HG02840 (cell line): ENCODE measurements around the gene PLEKHG4B.

Experiments used
- ATAC-seq: cut with Tn5 transposase; IDR thresholded peaks from one replicate; pipeline ENCODE4 v1.9.1; 2021; ENCODE audit warnings: mild to moderate bottlenecking, moderate library complexity, moderate number of reproducible peaks; ENCODE audit not compliant: unreplicated experiment, low FRiP score

Gene PLEKHG4B

DNA sequence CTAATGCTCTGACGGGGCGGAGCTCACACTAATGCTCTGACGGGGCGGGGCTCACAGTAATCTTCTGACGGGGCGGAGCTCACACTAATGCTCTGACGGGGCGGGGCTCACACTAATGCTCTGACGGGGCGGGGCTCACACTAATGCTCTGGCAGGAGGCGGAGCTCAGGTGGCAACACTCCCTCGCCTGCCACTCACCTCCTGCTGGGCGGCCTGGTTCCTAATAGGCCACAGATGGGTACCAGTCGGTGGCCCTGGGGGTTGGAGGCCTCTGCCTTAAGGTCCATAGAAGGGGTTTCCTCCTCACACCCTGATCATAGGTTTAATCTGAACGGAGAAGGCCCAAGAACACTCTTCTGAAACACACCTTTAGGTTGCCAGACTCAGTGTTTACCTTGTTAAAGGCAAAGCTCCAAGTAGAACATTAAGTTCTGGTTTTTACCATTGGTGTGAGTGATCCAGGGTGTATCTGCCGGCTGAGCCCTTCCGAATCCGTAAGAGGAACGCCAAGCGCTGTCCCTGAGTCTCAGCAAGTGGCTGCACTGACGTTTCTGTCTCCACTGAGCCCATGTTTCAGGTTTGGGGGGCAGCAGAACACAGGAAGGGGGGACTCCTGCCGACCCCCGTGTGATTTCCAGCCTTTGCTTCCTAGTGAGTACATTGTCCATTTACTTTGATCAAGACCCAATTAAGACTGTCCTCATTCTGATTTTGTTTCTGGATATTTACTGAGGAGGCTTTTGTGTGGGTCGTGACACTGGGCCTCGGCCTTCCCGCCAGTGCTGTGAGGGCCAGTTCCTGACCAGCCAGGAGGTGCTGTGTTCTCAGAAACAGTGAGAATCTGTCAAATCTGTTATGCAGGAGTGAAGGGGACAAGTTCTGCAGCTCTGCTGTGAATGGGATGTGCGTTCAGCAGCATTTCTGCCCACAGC, 74.7 kb downstream of the PLEKHG4B start:
- ATAC-seq, result no peak

DNA sequence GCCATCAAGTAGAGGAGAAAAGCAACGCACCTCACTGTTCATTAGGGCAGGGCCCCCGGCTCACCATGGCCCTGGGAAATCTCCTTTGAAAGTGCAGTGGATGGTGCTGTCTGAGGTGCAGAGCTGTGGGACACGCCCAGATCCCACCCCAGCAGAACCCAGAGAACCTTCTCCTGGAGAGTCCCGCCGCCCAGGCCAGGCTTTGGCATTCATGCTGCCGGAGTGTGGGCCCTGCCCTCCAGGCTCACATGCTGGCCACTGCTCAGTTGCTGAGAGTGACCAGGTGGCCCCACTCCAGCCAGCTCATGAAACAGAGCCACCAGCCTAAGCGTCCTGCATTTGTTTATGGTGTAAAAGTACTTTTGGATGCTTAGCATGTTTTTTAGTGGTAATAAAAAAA, 75.5 kb downstream of the PLEKHG4B start:
- no peak for ATAC-seq

DNA sequence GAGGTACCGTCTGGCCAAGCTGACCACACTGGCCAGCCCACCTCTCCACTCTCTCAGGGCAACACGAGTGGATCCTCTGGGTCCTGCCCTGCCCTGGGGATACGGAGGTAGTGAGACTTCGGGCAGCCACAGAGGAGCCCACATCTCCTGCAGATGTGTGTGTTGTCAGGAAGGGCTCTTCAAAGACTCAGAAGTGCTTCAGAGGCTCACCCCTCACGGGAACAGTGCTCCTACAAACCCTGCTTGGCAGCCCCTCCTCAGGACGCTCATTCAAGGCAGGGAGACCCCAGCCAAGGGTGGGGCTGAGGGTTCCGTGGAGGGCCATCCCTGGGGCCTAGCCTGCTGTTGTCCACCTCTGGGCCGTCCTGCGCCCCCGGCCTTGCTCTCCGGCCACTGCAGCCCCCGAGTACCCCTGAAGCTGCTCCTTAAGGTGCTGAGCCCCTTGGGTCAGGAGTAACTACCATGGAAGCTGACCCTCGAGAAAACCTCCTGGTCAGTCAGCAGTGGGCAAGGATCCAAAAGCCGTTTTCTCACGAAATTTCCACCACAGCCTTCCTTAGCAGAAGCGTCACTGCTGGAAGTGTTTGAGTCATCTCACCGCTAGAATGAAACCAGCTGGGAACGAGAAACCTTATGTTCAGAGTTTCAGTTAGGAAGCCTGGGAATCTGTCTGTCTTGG, 76.2 kb downstream of the PLEKHG4B start:
- no peak for ATAC-seq

DNA sequence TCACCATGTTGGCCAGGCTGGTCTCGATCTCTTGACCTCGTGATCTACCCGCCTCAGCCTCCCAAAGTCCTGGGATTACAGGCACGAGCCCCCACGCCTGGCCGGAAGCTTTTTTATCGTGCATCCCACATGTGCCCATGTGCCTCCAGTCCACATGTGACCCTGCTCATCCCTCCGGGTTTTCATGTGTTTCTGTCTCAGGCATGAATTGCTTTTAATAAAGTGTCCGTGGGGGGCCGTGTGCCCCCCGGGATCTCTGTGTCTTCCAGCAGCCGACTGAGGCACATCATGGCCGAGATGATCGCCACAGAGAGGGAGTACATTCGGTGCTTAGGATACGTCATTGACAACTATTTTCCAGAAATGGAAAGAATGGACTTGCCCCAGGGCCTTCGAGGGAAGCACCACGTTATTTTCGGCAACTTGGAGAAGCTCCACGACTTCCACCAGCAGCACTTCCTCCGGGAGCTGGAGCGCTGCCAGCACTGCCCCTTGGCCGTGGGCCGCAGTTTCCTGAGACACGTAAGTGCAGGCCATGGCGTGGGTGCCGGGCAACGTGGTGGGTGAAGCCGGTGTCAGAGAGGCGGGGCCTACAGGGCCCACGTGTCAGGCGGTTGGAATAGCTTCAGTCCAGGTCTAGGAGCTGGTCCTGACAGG, 77.2 kb downstream of the PLEKHG4B start:
- no peak for ATAC-seq

DNA sequence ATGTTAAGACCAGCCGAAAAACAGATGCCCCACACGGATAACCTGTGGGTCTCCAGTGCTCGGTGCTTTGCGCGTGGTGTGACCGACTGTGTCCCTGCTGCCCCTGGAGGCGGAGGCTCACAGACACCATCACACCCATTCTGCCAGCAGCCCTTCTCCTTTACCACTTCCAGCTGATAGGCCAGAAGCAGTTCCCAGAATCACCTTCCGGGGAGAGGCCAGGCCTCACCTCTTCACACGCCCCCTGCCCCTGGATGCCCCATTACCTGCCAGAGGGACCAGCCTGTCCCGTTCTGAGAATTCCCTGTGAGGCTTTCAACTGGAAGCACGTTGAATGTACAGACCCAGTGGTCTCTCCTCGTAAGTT, 77.7 kb downstream of the PLEKHG4B start:
- ATAC-seq, result no peak

DNA sequence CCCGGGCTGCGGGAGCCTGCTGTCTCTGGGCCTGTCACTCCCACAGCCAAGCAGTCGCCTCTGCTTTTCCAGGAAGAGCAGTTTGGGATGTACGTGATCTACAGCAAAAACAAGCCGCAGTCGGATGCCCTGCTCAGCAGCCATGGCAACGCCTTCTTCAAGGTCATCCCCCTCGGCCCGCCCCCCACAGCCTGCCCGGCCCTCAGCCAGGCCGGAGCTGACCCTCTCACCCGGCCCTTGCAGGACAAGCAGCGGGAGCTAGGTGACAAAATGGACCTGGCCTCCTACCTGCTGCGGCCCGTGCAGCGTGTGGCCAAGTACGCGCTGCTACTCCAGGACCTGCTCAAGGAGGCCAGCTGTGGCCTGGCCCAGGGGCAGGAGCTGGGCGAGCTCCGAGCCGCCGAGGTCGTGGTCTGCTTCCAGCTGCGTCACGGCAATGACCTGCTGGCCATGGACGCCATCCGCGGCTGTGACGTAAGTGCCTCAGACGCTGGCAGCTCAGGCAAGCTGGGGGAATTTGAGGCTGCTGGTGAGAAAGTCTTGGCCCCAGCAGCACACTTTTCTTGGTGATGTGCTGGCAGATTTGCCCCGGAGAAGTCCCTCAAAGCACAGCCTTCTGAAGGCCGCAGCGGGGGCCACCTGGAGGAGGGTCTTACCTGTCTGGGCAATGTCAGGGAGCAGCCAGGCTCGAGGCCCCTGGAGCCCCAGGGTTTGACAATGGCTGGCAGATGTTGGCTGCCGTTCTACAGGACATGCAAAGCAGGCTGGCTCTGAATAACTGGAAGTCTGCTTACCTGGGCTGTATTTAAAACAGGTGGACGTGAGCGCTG, 79.2 kb downstream of the PLEKHG4B start:
- no peak for ATAC-seq

DNA sequence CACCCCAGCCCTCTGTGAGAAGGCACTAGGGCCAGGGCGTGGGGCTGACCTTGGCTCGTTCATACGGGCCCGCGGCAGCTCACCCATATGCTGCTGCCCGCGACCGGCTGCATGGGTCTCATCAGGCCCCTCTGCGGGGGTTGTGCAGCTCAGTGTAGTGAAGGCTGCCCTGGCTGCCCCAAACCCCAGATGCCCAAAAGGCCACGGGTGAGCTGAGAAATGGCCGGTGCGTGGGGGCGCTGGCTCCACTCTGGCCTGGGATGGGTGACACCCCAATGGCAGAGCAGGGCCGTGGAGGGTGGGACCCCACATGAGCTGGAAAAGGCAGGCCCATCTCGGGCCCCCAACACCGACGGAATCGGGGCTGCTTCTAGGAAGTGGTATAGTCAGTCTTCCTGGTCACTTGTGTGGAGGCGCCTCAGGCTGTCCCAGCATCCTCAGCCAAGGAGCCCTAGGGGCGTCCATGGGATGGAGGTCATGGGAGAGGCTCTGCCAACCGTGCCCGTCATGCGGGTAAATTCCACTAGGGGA, 79.9 kb downstream of the PLEKHG4B start:
- no peak for ATAC-seq

DNA sequence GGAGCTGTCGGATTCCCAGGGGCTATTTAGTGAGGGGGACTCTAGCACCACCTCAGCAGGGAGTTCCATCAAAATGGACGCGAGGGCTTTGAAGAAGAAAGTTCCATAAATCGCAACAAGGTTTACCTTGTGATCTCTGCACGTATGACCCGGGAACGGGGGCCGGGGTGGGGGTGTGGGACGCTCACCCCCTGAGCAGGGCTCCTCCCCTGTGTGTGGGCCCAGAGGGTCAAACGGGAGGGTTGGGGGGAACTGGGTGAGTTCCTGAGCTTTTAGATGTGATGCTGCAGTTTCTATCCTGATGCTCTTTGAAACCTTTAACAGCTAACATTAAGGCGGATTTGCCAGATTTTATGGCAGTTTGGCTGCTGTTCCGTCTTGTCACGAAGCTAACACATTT, 80.5 kb downstream of the PLEKHG4B start:
- ATAC-seq, result no peak

DNA sequence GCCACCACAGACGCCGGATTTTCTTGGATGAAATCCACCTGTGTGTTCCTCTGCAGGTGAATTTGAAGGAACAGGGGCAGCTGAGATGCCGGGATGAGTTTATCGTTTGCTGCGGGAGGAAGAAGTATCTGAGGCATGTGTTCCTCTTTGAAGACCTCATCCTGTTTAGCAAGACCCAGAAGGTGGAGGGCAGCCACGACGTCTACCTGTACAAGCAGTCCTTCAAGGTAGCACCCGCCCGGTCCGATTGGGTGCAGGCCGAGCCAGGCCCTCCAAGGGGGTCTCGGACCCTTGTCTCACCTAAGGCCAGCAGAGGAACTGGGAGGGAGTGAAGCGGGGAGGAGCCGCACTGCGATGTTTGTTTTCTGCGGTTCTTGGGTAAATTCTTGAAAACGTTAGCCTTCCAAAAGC, 80.9 kb downstream of the PLEKHG4B start:
- no peak for ATAC-seq

DNA sequence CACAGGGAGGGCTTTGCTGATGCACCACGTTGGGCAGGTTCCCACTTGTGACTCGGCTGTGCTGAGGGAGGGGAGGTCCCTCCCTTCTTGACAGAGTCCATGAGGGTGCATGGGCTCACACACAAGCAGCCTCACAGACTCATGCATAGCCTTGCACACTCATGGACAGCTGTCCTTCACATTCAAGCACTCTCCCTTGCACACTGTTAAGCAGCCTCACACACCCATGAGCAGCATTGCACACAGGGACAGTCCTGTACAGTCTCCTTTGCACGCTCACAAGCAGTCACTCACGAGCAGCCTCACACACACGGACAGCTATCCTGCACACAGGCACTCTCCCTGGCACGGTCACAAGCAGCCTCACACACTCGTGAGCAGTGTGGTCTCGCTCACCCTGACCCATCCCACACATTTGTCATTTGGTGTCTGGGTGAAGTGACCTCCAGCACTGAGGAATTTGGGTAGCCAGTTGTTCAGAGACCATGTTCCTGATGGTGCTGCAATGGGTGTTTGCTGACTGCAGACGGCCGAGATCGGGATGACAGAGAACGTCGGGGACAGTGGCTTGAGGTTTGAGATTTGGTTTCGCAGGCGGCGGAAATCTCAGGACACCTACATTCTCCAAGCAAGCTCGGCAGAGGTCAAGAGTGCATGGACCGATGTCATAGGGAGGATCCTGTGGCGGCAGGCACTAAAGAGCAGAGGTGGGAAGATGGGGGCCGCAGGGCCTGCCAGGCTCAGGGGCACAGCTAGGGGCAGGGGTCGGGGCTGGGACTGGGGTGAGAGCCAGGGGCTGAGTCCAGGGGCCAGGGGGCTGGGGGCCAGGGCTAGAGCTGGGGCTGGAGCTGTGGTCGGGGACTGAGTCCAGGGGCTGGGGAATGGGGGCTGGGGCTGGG, 81.7 kb downstream of the PLEKHG4B start:
- no peak for ATAC-seq

DNA sequence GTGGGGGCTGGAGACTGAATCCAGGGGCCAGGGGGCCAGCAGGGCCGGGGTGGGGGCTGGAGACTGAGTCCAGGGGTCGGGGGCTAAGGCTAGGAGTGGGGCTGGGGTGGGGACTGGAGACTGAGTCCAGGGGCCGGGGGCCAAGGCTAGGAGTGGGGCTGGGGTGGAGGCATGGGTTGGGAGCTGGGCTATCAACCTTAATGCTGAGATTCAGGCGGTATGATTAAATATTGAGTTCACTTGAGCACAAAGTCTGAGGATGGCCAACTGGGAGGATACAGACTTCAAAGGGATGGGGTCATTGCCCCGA, 82.3 kb downstream of the PLEKHG4B start:
- ATAC-seq, result no peak

DNA sequence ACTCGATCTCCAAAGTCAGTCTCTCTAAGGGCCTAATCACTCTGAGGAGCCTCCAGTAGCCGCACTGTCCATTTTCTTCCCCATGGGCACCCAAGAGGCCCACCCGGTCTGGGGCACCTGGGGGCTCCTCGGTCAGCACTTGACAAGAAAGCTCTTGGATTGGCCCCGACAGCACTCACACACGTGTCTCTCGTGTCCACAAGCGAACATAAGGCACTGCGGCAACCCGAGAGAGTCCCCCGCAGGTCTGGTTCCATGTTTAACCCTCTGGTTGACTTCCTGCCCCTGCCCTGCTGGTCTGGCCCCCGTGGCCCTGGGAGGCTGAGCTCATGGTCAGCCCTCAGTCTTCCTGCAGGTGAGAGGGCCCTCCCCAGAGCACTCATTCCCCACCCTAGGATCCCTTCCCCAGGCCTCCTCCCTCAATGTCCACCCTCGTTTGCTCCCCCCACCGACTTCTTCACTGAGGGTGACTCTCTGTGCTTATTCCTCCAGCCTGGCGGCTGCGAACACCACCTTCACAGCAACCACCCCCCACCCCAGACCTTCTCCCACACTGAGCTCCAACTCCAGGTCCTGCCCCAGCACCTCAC, 83.0 kb downstream of the PLEKHG4B start:
- ATAC-seq, result no peak

DNA sequence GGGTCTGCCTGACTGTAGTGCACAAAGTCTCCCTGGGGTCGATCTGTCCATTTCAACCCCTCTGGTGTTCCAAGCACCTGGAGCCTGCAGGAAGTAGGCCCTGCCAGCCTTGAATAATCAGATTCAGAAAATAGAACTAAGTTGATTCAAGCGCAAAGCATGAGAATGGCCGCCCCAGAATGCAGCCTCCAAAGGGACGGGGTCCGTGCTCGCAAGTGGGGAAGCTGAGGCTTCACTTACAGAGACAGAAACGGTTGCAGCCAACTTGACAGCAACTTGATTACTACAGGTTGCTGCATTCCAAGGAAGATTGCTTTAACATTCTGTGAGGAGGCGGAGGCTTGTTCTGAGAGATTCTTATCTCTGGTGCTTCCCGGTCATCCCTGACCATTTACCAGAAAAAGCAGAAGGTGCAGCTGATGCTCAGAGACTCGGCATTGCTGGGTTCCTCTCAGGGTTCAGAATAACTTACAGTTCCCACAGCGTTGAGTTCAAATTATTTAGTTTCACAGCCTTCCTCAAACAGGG, 84.4 kb downstream of the PLEKHG4B start:
- no peak for ATAC-seq

DNA sequence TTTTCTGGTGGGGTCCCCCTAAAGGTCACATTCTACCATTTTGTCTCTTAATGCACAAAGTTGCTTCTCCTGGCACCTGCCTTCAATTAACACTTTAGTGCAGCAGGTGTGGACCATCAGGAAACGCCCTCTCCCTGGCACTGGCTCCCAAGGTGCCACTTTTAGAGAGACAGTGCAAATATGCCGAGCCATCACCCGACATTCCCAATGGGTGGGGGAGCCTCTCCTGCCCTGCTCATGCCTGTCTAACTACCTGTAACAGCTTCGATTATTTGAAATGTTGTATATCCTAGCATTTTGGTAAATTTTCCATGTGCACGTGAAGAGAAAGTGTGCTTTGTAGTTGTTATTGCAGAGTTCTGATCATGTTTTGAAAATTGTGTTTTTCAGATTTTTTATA, 86.1 kb downstream of the PLEKHG4B start:
- no peak for ATAC-seq

DNA sequence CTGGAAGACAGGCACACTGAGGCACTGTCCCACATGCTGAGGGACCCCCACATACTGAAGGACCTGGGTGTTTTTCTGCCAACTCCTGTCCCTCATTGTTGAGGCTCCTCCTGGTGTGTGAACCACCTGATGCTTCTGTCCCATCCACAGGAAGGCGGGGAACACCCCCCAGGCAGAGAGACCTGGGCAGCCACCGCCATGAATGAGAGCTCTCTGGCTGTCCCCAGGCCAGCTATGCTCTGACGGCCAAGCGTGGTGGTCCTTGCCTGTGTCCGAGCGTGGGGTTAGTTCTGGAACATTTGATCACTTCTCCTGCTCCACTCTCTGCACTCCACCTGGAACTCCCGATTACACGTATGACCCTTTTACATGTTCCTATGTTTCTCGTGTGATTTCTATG, 87.4 kb downstream of the PLEKHG4B start:
- ATAC-seq, result no peak

DNA sequence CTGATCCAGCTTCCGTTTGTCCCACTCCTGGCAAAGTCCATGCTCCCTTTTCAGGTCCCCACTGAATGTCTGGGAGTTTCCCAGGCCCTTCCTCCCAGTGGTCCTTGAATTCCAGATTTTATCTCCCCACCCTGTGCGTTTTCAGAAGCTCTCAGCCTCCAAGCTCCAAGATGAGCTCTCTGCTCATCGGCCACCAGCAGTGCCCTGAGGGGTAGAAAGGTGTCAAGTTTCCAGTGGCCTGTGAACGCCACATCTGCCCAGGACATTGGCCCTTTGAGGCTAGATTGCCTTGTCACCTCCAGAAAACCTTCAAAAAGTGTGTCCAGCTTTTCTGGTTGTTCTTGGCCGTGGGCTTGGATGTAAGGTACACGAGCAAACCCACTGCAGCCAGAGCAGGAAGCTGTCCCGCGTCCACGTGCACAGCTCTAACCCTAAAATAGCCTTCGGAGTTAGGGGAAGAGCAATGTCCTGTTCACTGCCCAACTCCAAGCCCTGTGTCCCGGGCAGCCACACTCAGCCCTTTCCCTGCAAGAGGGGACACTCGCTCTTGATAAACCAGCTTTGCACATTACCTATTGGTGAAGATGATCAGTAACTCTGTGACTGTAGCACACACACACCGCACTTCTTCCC, 88.4 kb downstream of the PLEKHG4B start:
- no peak for ATAC-seq

DNA sequence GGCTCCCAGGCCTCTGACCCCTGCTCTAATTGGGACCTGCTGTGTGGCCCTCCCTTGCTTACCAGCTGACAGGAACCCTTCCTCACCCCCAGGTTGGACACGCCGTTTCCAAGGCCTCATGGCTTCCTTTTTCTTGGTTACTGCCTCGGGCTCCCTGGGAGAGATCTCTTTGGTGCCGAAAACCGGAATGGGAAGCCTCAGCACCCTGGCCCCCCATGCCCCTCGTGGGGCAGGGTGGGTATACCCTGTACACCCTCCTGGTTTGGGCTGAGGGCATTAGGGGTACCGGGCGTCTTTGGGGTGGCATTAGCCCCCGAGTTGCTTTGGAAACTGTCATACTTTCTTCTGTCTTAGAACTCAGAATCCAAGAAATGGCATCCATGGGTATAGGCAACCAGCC, 89.2 kb downstream of the PLEKHG4B start:
- no peak for ATAC-seq

DNA sequence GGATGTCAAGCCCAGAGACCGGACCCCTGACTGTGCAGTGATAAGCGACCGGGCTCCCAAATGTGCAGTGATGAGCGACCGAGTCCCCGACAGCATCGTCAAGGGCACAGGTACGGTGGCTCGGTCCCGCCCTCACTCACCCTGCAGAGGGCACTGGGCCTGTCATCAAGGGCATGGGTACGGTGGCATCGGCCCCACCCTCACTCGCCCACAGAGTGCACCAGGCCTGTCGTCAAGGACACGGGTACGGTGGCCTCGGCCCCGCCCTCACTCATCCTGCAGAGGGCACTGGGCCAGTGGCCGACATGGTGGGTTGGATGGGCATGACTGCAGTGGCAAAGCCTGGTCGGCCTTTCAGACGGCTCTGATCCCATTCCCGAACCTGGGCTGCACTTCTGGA, 89.6 kb downstream of the PLEKHG4B start:
- no peak for ATAC-seq
